Hepatic stellate cell (primary cell): ENCODE data around the gene MAPK1.
A peak's percentile ranks its signal among the peaks of the same experiment; 100 is the strongest.
"Not testable (repeated sequence)": the region's sequence is repeated elsewhere in the genome, so short reads cannot be mapped to it uniquely, and the experiment has no call there.

ENCODE experiments used
- DNase-seq: peaks from one replicate; pipeline ENCODE4 v3.0.0; 2011; ENCODE audit warnings: low spot score

Gene MAPK1

GRCh38 chr22:21867528-21868266, at the start of gene MAPK1:
Gene MAPK1, minus strand, starts transcription at chr22:21867645. Its CDS starts 205 bp downstream, at chr22:21867440.
- peak; percentile 92 for DNase-seq

DNA sequence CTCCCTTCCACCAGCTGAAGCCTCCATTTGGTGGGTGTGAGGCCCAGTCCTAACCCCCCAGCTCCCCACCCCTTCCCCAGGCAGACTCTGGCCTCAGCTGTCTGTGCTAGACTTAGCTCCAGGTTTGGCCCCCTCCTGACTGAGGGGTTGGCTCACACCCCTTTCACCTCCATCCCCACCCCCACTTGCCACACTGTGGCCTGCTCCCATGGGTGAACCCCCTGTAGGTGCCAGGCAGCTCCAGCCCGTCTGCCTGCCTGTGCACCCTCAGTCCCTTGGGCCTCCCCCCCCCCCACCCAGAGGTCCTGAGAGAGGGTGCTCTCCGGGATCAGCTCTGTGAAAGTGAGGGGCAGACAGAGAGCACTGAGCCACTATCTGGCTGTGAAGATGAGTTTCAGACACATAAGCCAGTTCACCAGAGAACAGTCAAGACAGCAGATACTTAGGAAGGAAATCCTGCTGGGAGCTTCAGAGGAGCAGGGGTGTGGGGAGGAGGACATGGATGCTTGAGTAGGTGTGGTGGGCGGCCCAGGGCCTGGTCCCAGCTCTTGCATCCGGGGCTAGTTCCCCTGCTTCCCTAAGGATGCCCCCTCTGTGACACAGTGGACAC, 49.0 kb upstream of the MAPK1 start:
- no peak for DNase-seq

DNA sequence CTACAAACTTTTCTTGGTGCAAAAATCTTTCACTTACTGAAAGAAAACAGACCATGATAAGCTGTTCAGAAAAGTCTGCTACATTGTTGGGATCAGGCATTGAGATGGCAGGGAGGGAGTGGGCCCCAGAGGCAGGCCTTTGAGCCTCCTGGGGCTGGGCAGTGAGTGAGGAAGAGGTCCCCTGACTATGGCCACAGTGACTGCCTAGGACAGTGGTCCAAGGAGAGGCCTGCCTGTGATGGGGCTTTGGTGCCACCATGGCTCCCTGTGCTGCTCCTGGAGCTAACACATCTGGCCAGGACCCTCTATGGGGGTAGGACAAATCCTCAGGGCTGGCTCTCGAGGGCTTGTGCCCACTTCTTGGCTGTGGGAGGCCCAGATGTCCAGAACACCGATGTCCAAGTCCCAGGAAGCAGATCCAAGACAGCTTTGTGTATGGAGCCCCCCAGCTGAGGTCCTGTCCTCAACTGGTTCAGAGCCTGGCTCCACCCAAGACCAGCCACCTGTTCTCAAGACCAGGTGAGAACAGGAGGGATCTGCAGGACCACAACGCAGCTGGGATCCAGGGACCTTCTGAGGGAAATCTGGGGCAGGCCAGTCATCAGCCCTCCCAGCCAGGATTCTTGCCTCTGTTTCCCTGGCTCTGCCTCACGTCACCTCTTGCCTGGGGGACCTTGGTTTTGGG, 48.3 kb upstream of the MAPK1 start:
- DNase-seq, result no peak

GRCh38 chr22:21914033-21914642, 46.7 kb upstream of the MAPK1 start:
- DNase-seq, result not testable (repeated sequence)

DNA sequence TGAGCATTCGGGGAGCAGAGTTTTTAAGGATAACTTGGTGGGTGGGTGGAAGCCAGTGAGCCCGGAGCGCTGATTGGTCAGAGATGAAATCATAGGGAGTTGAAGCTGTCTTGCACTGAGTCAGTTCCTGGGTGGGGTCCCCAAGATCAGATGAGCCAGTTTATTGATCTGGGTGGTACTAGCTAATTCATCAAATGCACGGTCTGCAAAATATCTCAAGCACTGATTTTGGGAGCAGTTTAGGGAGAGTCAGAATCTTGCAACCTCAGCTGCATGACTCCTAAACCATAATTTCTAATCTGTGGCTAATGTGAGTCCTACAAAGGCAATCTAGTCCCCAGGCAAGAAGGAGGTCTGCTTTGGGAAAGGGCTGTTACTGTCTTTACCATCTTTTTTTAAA, 42.9 kb upstream of the MAPK1 start:
- DNase-seq, result not testable (repeated sequence)

DNA sequence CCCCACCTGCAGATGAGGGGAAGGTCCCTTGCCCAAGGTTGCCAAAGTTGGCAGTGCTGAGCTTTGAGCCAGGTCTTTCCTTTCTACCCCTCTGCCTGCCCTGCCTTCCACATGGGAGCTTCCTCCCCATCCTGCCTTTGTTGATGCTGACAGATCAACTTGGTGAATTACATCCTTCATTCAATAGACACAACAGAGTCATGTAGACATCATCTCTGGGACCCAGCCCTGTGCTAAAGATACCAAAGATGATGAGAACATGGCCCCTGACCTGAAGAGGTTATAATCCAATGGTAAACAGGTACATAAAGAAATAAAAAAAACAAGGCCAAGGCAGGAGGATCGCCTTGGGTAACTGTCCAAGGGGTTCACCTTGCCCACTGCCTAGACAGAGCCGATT, 42.4 kb upstream of the MAPK1 start:
- DNase-seq, result no peak

- no peak for DNase-seq
Observed at GRCh38 chr22:21907638-21908522, 40.4 kb upstream of the MAPK1 start.

DNA sequence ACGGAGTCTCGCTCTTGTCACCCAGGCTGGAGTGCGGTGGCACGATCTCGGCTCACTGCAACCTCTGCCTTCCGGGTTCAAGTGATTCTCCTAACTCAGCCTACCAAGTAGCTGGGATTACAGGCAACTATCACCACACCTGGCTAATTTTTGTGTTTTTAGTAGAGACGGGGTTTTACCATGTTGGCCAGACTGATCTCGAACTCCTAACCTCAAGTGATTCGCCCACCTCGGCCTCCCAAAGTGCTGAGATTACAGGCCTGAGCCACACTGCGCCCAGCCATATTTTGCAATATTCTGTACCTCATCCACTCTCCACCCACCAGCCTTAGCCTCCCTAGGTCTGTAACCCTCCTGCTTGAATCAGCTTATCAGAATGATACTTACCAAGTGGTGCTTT, 37.8 kb upstream of the MAPK1 start:
- not testable (repeated sequence) for DNase-seq

- DNase-seq, result no peak
Observed at GRCh38 chr22:21904250-21904789, 36.9 kb upstream of the MAPK1 start.

- no peak for DNase-seq
Observed at GRCh38 chr22:21903283-21903682, 35.8 kb upstream of the MAPK1 start.

DNA sequence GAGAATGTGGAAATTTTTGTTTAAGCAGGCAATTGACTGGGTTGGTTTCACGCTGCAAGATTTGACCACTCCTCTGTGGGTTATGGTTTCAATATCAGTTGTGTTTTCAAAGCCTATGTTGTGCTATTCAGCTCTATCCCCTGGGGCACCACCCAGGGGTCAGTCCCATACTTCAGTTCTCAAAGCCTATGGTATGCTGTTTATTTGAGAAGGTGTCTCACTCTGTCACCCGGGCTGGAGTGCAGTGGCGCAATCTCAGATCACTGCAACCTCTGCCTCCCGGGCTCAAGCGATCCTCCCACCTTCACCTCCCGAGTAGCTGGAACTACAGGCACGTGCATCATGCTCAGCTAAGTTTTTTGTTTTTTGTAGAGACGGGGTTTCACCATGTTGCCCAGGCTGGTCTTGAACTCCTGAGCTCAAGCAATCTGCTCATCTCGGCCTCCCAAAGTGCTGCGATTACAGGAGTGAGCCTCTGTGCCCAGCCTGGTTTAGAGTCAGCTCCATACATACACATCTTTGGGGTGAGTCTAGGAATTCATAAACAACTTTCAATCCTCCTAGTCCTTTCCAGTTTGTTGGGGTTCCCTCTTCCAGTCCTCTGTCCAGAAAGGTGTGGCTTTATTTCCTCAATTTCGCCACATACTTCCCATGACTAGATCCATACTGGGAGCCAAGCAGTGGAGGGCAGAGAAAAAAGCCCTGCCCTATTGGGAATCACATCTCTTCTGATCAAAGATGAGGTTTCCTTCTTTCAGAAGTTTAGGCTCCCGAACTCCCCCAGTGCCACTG, 35.0 kb upstream of the MAPK1 start:
- no peak for DNase-seq

DNA sequence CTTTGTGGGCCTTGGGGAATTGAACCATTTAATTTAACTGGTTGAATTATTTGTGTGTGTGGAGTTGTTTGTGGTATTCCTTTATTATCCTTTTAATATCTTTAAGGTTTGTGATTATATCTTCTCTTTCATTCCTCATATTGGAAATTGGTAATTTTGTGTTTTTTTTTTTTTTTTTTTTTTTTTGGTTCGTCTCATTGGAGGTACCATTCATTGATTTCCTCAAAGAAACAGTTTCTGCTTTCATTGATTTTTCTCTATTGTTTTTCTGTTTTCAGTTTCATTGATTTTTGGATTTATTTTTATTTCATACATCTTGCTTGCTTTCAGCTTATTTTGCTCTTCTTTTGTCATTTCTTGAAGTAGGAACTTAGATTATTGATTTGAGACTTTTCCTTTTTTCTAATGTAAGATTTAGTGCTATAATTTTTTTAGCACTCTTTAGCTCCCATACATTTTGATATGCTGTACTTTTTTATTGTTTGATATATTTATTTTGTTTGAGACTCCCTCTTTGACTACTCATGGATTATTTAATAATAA, 31.0 kb upstream of the MAPK1 start:
- no peak for DNase-seq

- no peak for DNase-seq
Observed at GRCh38 chr22:21896951-21897513, 29.6 kb upstream of the MAPK1 start.

DNA sequence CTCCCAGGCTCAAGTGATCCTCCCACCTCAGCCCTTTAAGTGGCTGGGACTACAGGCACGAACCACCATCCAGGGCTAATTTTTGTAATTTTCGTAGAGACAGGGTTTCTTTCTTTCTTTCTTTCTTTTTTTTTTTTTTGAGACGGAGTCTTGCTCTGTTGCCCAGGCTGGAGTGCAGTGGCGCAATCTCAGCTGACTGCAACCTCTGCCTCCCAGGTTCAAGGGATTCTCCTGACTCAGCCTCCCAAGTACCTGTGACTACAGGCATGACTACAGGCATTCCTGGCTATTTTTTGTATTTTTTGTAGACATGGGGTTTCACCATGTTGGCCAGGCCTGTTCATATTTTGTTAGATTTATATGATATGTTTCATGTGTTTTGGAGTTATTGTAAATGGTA, 28.8 kb upstream of the MAPK1 start:
- not testable (repeated sequence) for DNase-seq

DNA sequence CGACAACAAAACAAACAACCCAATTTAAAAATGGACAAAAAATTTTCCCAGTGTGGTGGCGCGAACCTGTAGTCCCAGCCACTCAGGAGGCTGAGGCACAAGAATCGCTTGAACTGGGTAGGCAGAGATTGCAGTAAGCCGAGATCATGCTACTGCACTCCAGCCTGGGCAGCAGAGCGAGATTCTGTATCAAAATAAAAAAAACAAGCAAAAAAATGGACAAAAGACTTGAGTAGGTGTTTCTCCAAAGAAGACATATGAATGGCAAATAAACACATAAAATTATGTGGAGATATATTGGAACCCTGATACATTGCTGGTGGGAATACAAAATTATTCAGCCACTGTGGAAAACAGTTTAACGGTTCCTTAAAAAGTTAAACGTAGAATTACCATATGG, 27.4 kb upstream of the MAPK1 start:
- no peak for DNase-seq

- DNase-seq, result no peak
Observed at GRCh38 chr22:21889251-21889990, 22.0 kb upstream of the MAPK1 start.

DNA sequence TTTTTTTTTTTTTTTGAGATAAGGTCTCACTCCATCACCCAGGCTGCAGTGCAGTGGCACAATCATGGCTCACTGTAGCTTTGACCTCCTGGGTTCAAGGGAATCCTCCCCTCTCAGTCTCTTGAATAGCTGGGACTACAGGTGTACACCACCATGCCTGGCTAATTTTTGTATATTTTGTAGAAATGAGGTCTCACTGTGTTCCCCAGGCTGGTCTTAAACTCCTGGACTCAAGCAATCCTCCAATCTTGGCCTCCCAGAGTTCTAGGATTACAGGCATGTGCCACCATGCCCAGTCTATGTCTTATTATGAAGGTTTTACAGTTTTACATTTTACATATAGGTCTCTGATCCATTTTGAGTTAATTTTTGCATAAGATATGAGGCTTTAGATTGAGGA, 20.4 kb upstream of the MAPK1 start:
- no peak for DNase-seq

- DNase-seq, result not testable (repeated sequence)
Observed at GRCh38 chr22:21883930-21884329, 16.5 kb upstream of the MAPK1 start.

GRCh38 chr22:21882754-21883333, 15.4 kb upstream of the MAPK1 start:
- not testable (repeated sequence) for DNase-seq
